ENCODE data around the gene IQUB.

DNA sequence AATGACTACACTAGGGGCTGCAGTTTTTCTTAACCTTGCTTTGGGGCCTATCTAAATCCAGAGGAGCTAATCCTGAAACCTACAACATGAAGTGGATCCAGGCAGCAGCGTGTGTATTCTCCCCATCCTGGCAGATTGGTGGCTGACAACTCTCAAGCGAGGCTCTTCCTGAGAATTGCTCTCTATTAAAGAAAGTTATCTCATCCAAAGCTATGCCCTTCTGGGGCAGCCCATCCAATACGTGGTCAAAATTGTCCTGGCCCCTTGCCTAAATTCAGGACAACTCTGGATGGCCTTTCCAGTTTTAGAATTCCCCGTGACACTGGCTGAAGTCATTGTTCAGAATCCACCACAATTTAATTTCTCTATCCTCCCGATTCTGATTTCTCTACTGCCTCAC lies 66.1 kb downstream of the IQUB start:
- no peak for TF ChIP-seq CTCF (IDR thresholded peaks at IDR 0.05)
- TF ChIP-seq EZH2 (IDR thresholded peaks at IDR 0.05; ENCODE audit: borderline replicate concordance, insufficient read depth, low read depth, low read length, poor library complexity, severe bottlenecking): no peak

All from B cell (primary cell).